Right lobe of liver (tissue), 6 donors: ENCODE data around the gene STEAP4. TPM values are rescaled to one million over a fixed set of nuclear protein-coding genes. Genes with fewer than 3 reads are reported as not detected.
A peak's percentile ranks its signal among the peaks of the same experiment; 100 is the strongest.

Experiments used
- ATAC-seq, 4 donors: fragments of 200-7000 bp; cut with Tn5 transposase; one replicate each; pipeline ENCODE4 v1.9.1; 2020; ENCODE audit warnings: mild to moderate bottlenecking in 4 of 4, moderate library complexity in 4 of 4
- DNase-seq, 3 donors: peaks; one replicate each; pipeline ENCODE4 v3.0.0-alpha.2; 2020
- H3K27ac ChIP-seq, 3 donors: fragments of 200-600 bp; one replicate each; pipeline ENCODE4 v1.8.0; 2022
- H3K27me3 ChIP-seq, 2 donors: fragments of 200-600 bp; one replicate each; pipeline ENCODE4 v1.8.0; 2022
- H3K36me3 ChIP-seq, 4 donors: fragments of 200-600 bp; sonication (generic) in 1 of 4; one replicate each; pipeline versions ENCODE4 v1.5.1 to v1.8.0; 2017 to 2022; ENCODE audit warnings: control low read depth in 1 of 4
- H3K4me1 ChIP-seq, 4 donors: fragments of 200-600 bp; sonication (generic) in 1 of 4; one replicate each; pipeline versions ENCODE4 v1.5.1 to v1.8.0; 2017 to 2022; ENCODE audit warnings: control low read depth in 1 of 4
- H3K4me3 ChIP-seq, 3 donors: fragments of 200-600 bp; one replicate each; pipeline ENCODE4 v1.8.0; 2022
- H3K9me3 ChIP-seq, 4 donors: fragments of 200-600 bp; sonication (generic) in 1 of 4; one replicate each; pipeline versions ENCODE4 v1.5.1 to v1.8.0; 2017 to 2022; ENCODE audit warnings: control low read depth in 1 of 4
- POLR2A ChIP-seq: fragments of 450-650 bp; IDR thresholded peaks from one replicate; pipeline ENCODE4 v1.6.1; 2017; ENCODE audit warnings: antibody characterized with exemption, mild to moderate bottlenecking
- WGBS: methylation state at CpG from one replicate; pipeline ENCODE4 v1.1.6; 2018; ENCODE audit warnings: low coverage, low lambda C conversion rate; ENCODE audit not compliant: insufficient coverage; ENCODE audit errors: missing lambda C conversion rate; 5-methylcytosine and 5-hydroxymethylcytosine counted together
- intact Hi-C, 2 donors: fragments of 100-400 bp; cut with DNase I; formaldehyde crosslinking; loops; one replicate each; pipeline versions ENCODE4 v1.11.2 to v1.14.1; 2022
- total RNA-seq, 6 experiments: library from RNA; depleted of rRNA in 2 of 6; stranded (reverse); fragments of >200 nt in 2 of 6; fragmentation: NEBNext Ultra II Directional in 3 of 6; extraction: Animal tissue kit (Norgen Biotek cat#: 25700) in 3 of 6; gene quantifications; one replicate each; pipeline versions ENCODE4 v1.1.0 to v1.2.4, GENCODE V29; 2016 to 2023
- TF ChIP-seq, protein P1 (sequence below), 4 donors: fragments of 200-600 bp in 3 of 4; fragments of 450-650 bp in 1 of 4; IDR thresholded peaks; one replicate each; pipeline versions ENCODE4 v1.5.1 to v1.8.0; 2016 to 2022; ENCODE audit warnings: antibody characterized with exemption in 4 of 4, mild to moderate bottlenecking in 2 of 4
- donor health status: DM: no; HTN: yes; CAD: no.
- donor health status: DM: no; HTN: no; CAD: no.
- donor health status: DM: no; HTN: no; CAD: no.
- donor health status: DM: no; HTN: yes; CAD: no.
- donor health status: DM: no; HTN: yes; CAD: no.

The STEAP4 gene
- total RNA-seq, 6 experiments from 2014 or later, result 16.3 to 158 (median 22.9) TPM

DNA sequence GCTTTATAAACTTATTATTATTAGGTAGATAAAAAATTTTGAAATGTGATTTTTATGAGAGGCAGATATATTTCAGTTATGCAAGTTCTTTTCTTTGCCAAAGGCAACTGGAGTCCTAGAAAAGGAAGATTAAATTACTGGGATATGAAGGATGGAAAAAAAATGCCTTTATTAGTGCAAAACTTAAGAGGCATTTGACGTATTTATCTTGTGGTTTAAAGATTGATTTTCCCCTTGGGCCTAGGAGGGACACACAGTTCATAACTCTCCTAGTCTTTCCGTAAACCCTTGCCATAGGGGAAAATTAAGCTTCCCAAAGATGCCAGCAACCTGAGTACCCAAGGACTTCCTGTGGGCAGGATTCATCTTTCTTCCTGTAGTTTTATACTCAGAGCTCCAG is 3.1 kb upstream of the STEAP4 start:
- H3K36me3 ChIP-seq, result no peaks in the 10 kb centered on the region
- H3K9me3 ChIP-seq, result no peaks in the 10 kb centered on the region
- no peak overlapping the region for H3K27ac ChIP-seq
- intact Hi-C loops, result no loop called here
- no peak for DNase-seq
- ATAC-seq, result no peak
- peaks cover 0 to 21% (median 5%) of the 10 kb centered on the region in 4 donors for H3K4me1 ChIP-seq
- TF ChIP-seq, protein P1, sequence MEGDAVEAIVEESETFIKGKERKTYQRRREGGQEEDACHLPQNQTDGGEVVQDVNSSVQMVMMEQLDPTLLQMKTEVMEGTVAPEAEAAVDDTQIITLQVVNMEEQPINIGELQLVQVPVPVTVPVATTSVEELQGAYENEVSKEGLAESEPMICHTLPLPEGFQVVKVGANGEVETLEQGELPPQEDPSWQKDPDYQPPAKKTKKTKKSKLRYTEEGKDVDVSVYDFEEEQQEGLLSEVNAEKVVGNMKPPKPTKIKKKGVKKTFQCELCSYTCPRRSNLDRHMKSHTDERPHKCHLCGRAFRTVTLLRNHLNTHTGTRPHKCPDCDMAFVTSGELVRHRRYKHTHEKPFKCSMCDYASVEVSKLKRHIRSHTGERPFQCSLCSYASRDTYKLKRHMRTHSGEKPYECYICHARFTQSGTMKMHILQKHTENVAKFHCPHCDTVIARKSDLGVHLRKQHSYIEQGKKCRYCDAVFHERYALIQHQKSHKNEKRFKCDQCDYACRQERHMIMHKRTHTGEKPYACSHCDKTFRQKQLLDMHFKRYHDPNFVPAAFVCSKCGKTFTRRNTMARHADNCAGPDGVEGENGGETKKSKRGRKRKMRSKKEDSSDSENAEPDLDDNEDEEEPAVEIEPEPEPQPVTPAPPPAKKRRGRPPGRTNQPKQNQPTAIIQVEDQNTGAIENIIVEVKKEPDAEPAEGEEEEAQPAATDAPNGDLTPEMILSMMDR (IDR thresholded peaks at IDR 0.05), result no peak
- TF ChIP-seq POLR2A, result no peak
- H3K4me3 ChIP-seq, result no peak overlapping the region
- no peaks in the 10 kb centered on the region for H3K27me3 ChIP-seq
- WGBS, result 94% methylated on average over 2 of the region's 2 CpGs

DNA sequence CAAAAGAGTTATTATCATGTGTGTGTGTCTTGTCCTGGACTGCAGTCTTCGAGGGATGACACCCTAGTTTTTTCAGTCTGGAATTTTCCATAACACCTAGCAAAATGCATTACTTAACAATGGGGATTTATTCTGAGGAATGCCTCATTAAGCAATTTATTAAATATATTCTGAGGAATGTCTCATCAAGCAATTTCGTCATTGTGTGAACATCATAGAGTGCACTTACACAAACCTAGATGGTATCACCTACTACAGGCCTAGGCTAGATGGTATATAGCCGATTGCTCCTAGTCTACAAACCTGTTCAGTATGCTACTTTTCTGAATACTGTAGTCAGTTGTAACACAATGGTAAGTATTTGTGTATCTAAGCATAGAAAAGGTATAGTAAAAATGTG is 1.1 kb upstream of the STEAP4 start:
- intact Hi-C loops, result no loop called here
- DNase-seq, result no peak
- 92% methylated on average over 3 of the region's 3 CpGs for WGBS
- H3K4me1 ChIP-seq, result peaks cover 0 to 21% (median 5%) of the 10 kb centered on the region in 4 donors
- no peak for ATAC-seq
- H3K27me3 ChIP-seq, result no peaks in the 10 kb centered on the region
- no peaks in the 10 kb centered on the region for H3K36me3 ChIP-seq
- H3K27ac ChIP-seq, result no peak overlapping the region
- no peak for TF ChIP-seq POLR2A
- TF ChIP-seq, protein P1 (IDR thresholded peaks at IDR 0.05), result no peak
- no peaks in the 10 kb centered on the region for H3K9me3 ChIP-seq
- no peak overlapping the region for H3K4me3 ChIP-seq

DNA sequence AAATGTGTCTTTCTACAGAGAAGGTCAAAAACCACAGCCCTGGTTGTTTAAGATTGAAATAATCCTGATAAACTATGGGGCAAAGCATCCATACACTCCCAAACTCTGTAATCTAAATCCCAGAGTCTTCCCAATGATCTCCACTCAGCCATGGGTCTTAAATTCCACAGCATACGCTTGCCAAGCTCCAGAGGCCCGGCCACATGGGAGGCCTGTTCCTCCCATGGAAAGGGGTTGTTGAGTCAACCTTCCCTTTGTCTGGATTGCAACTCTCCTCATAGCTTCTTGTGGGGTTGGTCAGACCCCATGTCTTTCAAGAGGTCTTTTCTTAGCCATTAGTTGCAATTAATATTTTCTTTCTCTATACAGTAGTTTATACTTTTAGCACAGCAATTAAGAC is 718 bp upstream of the STEAP4 start:
- ATAC-seq (no peak), DNase-seq (no peak)
- no CpG with 5 or more reads among the region's 2 CpGs for WGBS
- Histone ChIP-seq H3K4me1 (peaks cover 0 to 21% (median 5%) of the 10 kb centered on the region in 4 donors), H3K9me3 (no peaks in the 10 kb centered on the region), H3K4me3 (no peak overlapping the region), H3K27me3 (no peaks in the 10 kb centered on the region), H3K27ac (no peak overlapping the region), H3K36me3 (no peaks in the 10 kb centered on the region)
- no peak for TF ChIP-seq POLR2A
- TF ChIP-seq, protein P1 (IDR thresholded peaks at IDR 0.05), result no peak
- intact Hi-C loops, result no loop called here

DNA sequence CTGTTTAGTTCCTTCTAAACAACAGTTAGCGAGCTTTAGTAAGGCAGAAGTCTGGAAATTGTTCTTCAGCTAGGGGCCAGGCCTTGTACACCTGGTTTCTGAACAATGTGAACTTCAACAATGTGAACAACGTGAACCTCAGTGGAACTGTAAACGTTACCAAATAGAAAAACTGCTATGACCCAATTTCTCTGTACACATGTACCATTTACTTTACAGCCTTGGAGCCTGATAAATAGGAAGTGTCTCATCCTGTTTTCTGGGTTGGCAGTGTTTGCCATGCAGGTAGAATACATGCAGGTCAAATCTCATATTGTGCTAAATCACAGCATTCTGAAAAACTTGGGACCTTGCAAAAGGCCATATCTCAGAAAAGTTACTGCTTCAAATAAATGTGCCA is 1.6 kb downstream of the STEAP4 start:
- TF ChIP-seq, protein P1 (IDR thresholded peaks at IDR 0.05), result no peak
- no peak for TF ChIP-seq POLR2A
- no peak for DNase-seq
- peak overlapping the region; percentile 33 to 48 (median 40) for H3K4me3 ChIP-seq
- H3K27me3 ChIP-seq, result no peaks in the 10 kb centered on the region
- no peak overlapping the region for H3K27ac ChIP-seq
- WGBS, result 45% methylated on average over 3 of the region's 3 CpGs
- H3K4me1 ChIP-seq, result peaks cover 0 to 12% (median 0%) of the 10 kb centered on the region in 4 donors
- H3K36me3 ChIP-seq, result no peaks in the 10 kb centered on the region
- intact Hi-C loops, result no loop called here
- ATAC-seq, result peak in 3 of 4 donors; percentile 46 to 62 (median 56)
- H3K9me3 ChIP-seq, result no peaks in the 10 kb centered on the region

DNA sequence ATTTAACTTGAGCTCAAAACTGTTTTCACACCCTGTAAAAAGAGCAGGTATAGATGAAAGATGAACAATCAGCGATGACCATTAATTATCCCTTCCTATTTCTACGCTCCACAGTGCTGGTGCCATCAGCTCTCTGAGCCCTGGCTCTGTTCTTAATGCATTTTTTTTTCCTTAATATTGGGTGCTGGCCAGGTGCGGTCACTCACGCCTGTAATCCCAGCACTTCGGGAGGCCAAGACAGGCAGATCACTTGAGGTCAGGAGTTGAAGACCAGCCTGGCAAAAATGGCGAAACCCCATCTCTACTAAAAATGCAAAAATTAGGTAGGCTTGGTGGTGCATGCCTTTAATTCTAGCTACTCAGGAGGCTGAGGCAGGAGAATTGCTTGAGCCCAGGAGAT is 4.2 kb downstream of the STEAP4 start:
- intact Hi-C loops, result no loop called here
- DNase-seq, result no peak

More for the DNA sequence above, 4.2 kb downstream of the STEAP4 start:
- Histone ChIP-seq H3K36me3 (no peaks in the 10 kb centered on the region), H3K27me3 (no peaks in the 10 kb centered on the region), H3K4me3 (no peak overlapping the region), H3K9me3 (no peaks in the 10 kb centered on the region), H3K27ac (no peak overlapping the region), H3K4me1 (peaks cover 0 to 12% (median 0%) of the 10 kb centered on the region in 4 donors)
- no peak for ATAC-seq
- 67% methylated on average over 6 of the region's 6 CpGs for WGBS
- TF ChIP-seq POLR2A, result no peak
- TF ChIP-seq, protein P1 (IDR thresholded peaks at IDR 0.05), result no peak
